GM12873 (cell line): ENCODE results near the gene PRSS58.

Experiments used
- CTCF ChIP-seq: IDR thresholded peaks from 2 replicates; pipeline ENCODE4 v1.5.1; 2012; ENCODE audit warnings: low read depth, mild to moderate bottlenecking, moderate library complexity, low read length, control low read depth; ENCODE audit not compliant: insufficient read depth; ENCODE audit errors: missing control alignments

The PRSS58 gene

GRCh38 chr7:142250705-142251104 lies 7.2 kb downstream of the PRSS58 start:
- TF ChIP-seq CTCF, result no peak

GRCh38 chr7:142249918-142250317 lies 7.9 kb downstream of the PRSS58 start:
- no peak for TF ChIP-seq CTCF

- TF ChIP-seq CTCF, result no peak
Observed at GRCh38 chr7:142248166-142249160, 9.4 kb downstream of the PRSS58 start.

- no peak for TF ChIP-seq CTCF
Observed at GRCh38 chr7:142243823-142244222, 14.0 kb downstream of the PRSS58 start.

GRCh38 chr7:142240546-142240945 lies 17.3 kb downstream of the PRSS58 start:
- no peak for TF ChIP-seq CTCF

- peak; percentile 34 for TF ChIP-seq CTCF
Observed at GRCh38 chr7:142231716-142232115, 26.1 kb downstream of the PRSS58 start.

GRCh38 chr7:142228537-142229104 lies 29.2 kb downstream of the PRSS58 start:
- no peak for TF ChIP-seq CTCF
